UCSD-AML1 (cell line): ENCODE data around the gene SSTR3.

Experiments used
- DNase-seq: peaks from one replicate; lab custom pipeline; 2025; ENCODE audit not compliant: unreplicated experiment; lab: John Stamatoyannopoulos, UW

SSTR3 gene

DNA sequence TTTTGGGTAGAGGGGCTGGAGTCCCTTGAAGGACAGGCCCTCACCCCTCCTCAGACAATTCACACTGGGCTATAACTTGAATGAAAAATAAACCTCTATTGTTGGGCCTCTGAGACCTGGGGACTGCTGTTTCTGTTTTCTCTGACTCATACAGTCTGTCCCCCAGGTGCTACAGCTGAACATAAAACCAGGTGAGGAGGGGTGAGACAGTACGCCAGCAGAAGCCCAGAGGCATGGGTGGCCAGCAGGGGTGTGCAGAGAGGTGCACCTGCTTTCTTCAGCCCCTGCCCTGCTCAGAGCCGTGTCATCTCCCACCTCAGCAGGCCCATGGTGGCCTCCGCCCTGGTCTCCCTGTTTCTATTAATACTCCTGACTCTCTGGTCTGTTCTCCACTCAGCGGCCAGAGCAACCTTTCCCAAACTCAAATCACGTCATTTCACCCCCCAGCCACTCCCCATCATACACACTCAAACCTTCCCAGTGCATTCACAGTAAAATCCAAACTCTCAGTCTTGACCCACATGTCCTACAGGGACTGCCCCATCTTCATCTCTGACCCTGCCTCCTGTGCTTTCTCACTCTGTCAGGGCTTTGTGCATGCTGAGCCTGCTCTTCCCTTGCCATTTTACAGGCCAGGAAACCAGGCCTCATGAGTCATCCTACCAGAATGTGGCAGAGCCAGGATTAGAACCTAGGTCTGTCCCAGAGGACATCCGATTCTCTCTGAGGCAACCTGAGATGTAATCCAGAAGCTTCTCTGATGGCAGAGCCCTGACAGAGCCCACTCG is 57.2 kb downstream of the SSTR3 start:
- DNase-seq = no peak
